OCI-LY1 (cell line): Measurements from ENCODE around the gene ONECUT3.

Source experiments
- H2AFZ ChIP-seq: fragments of 200-600 bp; sonication (generic), shearing (Covaris generic); 2 replicates; pipeline ENCODE4 v1.6.0; 2014; ENCODE audit warnings: antibody characterized with exemption, mild to moderate bottlenecking, low read length
- H3F3A ChIP-seq: fragments of 200-600 bp; sonication (generic), shearing (Covaris generic); 2 replicates; pipeline ENCODE4 v1.6.0; 2014; ENCODE audit warnings: mild to moderate bottlenecking, antibody characterized with exemption, low read length, moderate library complexity; ENCODE audit not compliant: insufficient read depth
- H3K27ac ChIP-seq: fragments of 200-600 bp; sonication (generic); 2 replicates; pipeline ENCODE4 v1.5.1; 2014; ENCODE audit warnings: low read length, mixed run types, mild to moderate bottlenecking, low read depth; ENCODE audit not compliant: poor library complexity, severe bottlenecking
- H3K27me3 ChIP-seq: fragments of 200-600 bp; sonication (generic); 2 replicates; pipeline ENCODE4 v1.6.0; 2014; ENCODE audit warnings: antibody characterized with exemption, mild to moderate bottlenecking, low read length, moderate library complexity; ENCODE audit not compliant: insufficient read depth
- H3K36me3 ChIP-seq: fragments of 200-600 bp; sonication (generic); 2 replicates; pipeline ENCODE4 v1.6.1; 2014; ENCODE audit warnings: mild to moderate bottlenecking, antibody characterized with exemption, low read length, moderate library complexity, mixed read lengths; ENCODE audit not compliant: insufficient read depth
- H3K4me1 ChIP-seq: fragments of 200-600 bp; sonication (generic); 2 replicates; pipeline ENCODE4 v1.5.1; 2014; ENCODE audit warnings: mild to moderate bottlenecking, low read length, moderate library complexity; ENCODE audit not compliant: insufficient read depth, severe bottlenecking
- H3K4me2 ChIP-seq: fragments of 200-600 bp; sonication (generic), shearing (Covaris generic); 2 replicates; pipeline ENCODE4 v1.6.1; 2014; ENCODE audit warnings: low read length
- H3K4me3 ChIP-seq: fragments of 200-600 bp; sonication (generic); 2 replicates; pipeline ENCODE4 v1.5.1; 2014; ENCODE audit warnings: low read length, low read depth, mild to moderate bottlenecking, mixed read lengths; ENCODE audit not compliant: poor library complexity, severe bottlenecking
- H3K79me2 ChIP-seq: fragments of 200-600 bp; shearing (Covaris generic); 2 replicates; pipeline ENCODE4 v1.6.1; 2016; ENCODE audit warnings: mixed run types, low read length, mixed read lengths; ENCODE audit not compliant: insufficient read depth
- H3K9ac ChIP-seq: fragments of 200-600 bp; sonication (generic), shearing (Covaris generic); 2 replicates; pipeline ENCODE4 v1.6.1; 2014; ENCODE audit warnings: mild to moderate bottlenecking, low read length, mixed read lengths
- H3K9me2 ChIP-seq: fragments of 200-600 bp; sonication (generic), shearing (Covaris generic); 2 replicates; pipeline ENCODE4 v1.6.1; 2014; ENCODE audit warnings: low read depth, mild to moderate bottlenecking, low read length, mixed read lengths
- H3K9me3 ChIP-seq: fragments of 200-600 bp; shearing (Covaris generic); 2 replicates; pipeline ENCODE4 v1.6.1; 2014; ENCODE audit warnings: low read length, mixed read lengths
- H4K20me1 ChIP-seq: fragments of 200-600 bp; sonication (generic), shearing (Covaris generic); 2 replicates; pipeline ENCODE4 v1.6.0; 2016; ENCODE audit warnings: mild to moderate bottlenecking, low read length; ENCODE audit not compliant: insufficient read depth
- EZH2 ChIP-seq: fragments of 200-600 bp; sonication (generic), shearing (Covaris generic); IDR thresholded peaks from 2 replicates; pipeline ENCODE4 v1.8.0; 2017; ENCODE audit warnings: borderline replicate concordance, mixed run types, mild to moderate bottlenecking, antibody characterized with exemption, low read length, moderate library complexity, mixed read lengths
- TF ChIP-seq, protein P1 (sequence below): fragments of 200-600 bp; sonication (generic), shearing (Covaris generic); IDR thresholded peaks from 2 replicates; pipeline ENCODE4 v1.5.1; 2017; ENCODE audit warnings: mild to moderate bottlenecking, antibody characterized with exemption, low read length, moderate library complexity, mixed read lengths

ONECUT3 gene

DNA sequence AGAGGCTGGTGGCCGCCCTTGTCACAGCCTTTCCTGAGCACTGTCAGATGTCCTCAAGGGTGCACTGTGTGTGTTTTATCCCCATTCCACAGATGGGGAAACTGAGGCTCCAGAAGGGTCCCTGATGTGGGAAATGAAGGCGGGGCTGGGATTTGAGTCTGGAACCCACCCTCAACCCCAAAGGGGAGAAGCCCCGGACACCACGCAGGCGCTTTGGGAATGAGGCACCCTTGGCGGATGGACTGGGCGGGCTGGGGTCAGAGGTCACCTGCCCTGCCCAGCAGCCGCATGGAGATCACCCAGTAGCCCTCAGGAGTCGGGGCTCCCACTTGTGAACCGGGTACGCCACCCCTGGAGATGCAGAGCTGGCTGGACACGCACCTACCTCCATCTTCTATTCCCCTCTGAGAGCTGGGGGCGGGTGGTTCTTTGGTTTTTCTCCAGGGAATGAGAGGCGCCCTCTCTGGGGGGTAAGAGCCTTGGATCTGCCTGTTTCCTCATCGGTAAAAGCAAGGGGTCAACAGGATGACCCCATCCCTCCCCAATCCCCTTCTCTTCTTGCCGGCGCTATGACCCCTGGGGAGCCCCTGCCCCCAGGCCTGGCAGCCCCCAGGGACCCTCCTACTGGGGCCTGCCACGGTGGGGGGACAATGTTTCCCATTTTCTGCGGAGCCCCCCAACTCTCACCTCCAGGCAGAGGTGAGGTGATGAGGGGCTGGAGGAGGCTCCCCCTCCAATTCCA, 8.3 kb upstream of the ONECUT3 start:
- Histone ChIP-seq H3K79me2 (no peaks in the 10 kb centered on the region), H3K4me2 (no peak overlapping the region), H3K36me3 (no peaks in the 10 kb centered on the region), H3K9ac (no peak overlapping the region), H3K9me2 (no peaks in the 10 kb centered on the region), H3K4me1 (no peaks in the 10 kb centered on the region), H3K9me3 (no peaks in the 10 kb centered on the region), H3F3A (no peaks in the 10 kb centered on the region), H2AFZ (no peak overlapping the region), H3K27me3 (0 out of 2 replicates have a peak, but pooled peaks cover 4% of the 10 kb centered on the region), H3K4me3 (no peak overlapping the region), H4K20me1 (no peaks in the 10 kb centered on the region), H3K27ac (no peak overlapping the region)
- TF ChIP-seq, protein P1, sequence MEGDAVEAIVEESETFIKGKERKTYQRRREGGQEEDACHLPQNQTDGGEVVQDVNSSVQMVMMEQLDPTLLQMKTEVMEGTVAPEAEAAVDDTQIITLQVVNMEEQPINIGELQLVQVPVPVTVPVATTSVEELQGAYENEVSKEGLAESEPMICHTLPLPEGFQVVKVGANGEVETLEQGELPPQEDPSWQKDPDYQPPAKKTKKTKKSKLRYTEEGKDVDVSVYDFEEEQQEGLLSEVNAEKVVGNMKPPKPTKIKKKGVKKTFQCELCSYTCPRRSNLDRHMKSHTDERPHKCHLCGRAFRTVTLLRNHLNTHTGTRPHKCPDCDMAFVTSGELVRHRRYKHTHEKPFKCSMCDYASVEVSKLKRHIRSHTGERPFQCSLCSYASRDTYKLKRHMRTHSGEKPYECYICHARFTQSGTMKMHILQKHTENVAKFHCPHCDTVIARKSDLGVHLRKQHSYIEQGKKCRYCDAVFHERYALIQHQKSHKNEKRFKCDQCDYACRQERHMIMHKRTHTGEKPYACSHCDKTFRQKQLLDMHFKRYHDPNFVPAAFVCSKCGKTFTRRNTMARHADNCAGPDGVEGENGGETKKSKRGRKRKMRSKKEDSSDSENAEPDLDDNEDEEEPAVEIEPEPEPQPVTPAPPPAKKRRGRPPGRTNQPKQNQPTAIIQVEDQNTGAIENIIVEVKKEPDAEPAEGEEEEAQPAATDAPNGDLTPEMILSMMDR = no peak
- no peak for TF ChIP-seq EZH2

DNA sequence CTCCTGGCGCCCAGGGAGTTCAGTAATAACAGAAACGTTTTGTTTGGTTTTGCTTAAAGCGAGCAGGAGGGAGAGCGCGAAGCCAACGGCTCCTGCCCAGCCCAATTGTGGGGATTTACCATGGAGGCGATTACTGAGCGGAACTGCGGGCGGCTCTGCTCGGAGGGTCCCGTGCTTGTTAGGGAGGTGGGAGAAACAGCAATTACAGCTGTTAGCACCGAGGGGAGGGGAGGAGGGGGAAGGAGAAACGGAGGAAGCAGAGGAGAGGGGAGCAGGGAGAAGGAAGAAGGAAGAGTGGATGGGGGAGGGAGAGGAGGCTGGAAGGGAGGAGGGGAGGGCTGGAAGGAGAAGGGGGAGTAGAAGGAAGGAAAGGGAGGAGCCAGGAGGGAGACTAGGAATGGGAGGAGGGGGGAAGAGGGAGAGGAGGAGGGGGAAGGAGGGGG, 7.7 kb upstream of the ONECUT3 start:
- Histone ChIP-seq H4K20me1 (no peaks in the 10 kb centered on the region), H3K27me3 (no peaks in the 10 kb centered on the region), H3F3A (no peaks in the 10 kb centered on the region), H3K79me2 (no peaks in the 10 kb centered on the region), H3K36me3 (no peaks in the 10 kb centered on the region), H2AFZ (no peak overlapping the region), H3K9ac (no peak overlapping the region), H3K27ac (no peak overlapping the region), H3K9me2 (no peaks in the 10 kb centered on the region), H3K4me3 (no peak overlapping the region), H3K4me1 (no peaks in the 10 kb centered on the region), H3K4me2 (no peak overlapping the region), H3K9me3 (no peaks in the 10 kb centered on the region)
- TF ChIP-seq, protein P1 = no peak
- TF ChIP-seq EZH2 = no peak

DNA sequence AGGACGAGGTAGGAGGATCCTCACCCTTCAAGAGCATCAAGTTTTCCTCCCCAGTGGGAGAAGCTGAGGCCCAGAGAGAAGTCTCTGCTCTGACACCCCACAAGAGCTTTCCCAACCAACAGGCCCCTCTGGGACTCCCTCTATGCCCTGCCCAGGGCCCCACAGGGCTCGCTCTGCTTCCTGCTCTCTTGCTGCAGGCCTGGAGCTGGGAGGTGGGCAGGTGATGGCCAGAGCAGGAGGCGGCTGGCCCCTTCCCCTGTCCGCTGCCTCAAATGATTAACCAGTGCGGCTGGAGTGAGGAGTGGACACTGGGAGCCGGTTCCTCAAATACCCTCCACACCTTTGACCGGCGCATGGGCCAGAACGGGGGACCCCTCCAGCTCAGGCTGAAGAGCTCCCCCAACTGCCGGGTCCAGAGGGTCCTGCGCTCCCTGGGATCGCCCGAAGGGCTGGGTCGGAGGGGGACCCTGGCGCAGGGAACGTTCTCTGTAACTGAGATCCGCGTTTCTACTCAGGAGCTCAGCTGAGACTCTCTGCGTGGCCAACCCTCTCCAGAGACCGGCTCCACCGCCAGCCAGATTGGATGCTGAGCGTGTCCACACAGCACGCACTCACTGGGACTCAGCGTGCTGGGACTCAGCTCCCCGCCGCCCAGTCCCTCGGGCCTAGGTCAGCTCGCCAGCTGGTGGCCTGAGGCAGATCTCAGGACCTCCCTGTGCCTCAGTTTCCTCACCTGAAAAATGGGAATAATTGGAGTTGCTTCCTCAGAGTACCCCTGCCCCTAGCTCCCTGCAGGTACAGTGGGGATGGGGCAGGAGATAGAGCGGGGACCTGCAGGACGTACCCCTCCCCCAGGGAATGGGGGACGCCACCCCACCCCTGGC, 6.7 kb upstream of the ONECUT3 start:
- no peak for TF ChIP-seq EZH2
- TF ChIP-seq, protein P1 = no peak
- H3K9ac ChIP-seq = no peak overlapping the region
- no peaks in the 10 kb centered on the region for H3K36me3 ChIP-seq
- no peaks in the 10 kb centered on the region for H3K9me3 ChIP-seq
- H3F3A ChIP-seq = no peaks in the 10 kb centered on the region
- no peak overlapping the region for H2AFZ ChIP-seq
- no peak overlapping the region for H3K4me3 ChIP-seq
- H3K27ac ChIP-seq = no peak overlapping the region
- no peak overlapping the region for H3K4me2 ChIP-seq
- H3K27me3 ChIP-seq = no peaks in the 10 kb centered on the region
- no peaks in the 10 kb centered on the region for H3K4me1 ChIP-seq
- no peaks in the 10 kb centered on the region for H3K9me2 ChIP-seq
- H3K79me2 ChIP-seq = no peaks in the 10 kb centered on the region
- H4K20me1 ChIP-seq = no peaks in the 10 kb centered on the region
